GM21576 (cell line): ENCODE data around the gene DHH.
A peak's percentile ranks its signal among the peaks of the same experiment; 100 is the strongest.

Source experiments
- ATAC-seq: cut with Tn5 transposase; IDR thresholded peaks from one replicate; pipeline ENCODE4 v1.9.1; 2021; ENCODE audit warnings: mild to moderate bottlenecking, moderate library complexity; ENCODE audit not compliant: unreplicated experiment

DHH gene

GRCh38 chr12:49109641-49110463, 15.3 kb upstream of the DHH start:
- ATAC-seq = no peak

DNA sequence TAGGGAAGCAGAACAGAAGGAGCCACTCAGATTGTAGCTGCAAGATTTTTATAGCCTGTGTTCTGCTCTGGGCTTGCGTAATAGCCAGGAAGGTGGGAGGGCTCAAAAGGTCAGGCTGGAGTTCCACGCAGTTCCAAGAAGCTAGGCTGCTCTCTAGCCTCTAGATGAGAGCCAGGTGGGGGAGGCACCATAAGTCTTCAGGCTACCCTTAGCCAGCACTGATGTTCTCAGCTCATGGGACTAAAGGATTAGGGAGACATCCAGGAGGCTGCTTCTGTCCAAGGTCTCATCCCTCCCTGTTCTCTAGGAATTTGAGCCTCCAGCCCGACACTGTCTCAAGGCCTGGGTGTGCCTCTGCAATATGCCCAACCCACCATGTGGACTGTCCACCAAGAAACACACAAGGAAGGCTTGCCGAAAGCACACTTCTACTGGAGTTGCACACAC, 14.4 kb upstream of the DHH start:
- no peak for ATAC-seq

GRCh38 chr12:49105504-49106084, 11.0 kb upstream of the DHH start:
- no peak for ATAC-seq

DNA sequence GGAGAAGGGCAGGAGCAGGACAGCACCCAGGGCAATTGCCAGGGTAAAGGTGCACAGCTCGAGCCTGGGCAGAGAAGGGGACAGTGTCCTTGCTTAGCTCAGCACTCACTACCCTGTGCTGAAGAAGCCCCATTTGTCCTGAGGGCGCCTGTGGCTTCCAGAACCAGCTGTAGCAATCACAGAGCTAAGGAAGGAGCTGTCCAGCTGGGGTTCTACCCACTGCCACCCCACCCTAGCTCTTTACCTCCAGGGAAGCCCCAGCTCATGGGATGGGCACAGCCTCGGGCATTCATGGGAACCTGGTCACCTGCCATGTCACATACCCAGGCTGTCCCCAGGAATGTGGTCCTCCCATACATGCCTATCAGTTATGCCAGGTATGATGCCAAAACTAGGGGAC, 10.2 kb upstream of the DHH start:
- no peak for ATAC-seq

DNA sequence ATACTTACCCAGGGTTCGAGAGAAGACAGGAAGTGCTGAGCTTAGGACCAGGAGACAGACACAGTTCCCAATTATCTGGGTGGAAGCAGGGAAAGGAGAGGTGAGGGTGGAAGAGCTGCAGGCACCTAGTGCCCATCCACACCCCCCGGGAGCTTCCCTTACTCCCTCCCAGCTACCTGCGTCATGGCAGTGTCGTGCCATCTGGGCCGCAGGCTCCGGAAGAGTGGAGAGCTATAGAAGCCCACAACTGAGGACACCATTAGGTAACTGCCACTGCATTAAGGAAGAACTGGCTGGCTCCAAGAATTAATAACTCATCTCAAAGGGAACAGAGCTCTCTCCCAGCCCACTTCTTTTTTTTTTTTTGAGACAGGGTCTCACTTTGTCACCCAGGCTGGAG, 5.8 kb upstream of the DHH start:
- ATAC-seq = no peak

DNA sequence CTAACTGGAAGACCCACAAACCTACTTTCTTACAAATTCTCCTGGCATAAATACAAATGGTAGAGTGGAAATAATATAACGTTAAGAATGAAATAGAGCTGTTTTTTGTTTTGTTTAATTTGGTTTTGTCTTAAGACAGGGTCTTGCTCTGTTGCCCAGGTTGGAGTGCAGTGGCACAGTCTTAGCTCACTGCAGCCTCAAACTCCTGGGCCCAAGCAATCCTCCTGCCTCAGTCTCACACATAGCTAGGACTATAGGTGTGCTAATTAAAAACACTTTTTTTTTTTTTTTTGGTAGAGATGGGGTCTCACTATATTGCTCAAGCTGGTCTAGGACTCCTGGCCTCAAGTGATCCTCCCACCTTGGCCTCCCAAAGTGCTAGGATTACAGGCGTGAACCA, 4.1 kb upstream of the DHH start:
- no peak for ATAC-seq

DNA sequence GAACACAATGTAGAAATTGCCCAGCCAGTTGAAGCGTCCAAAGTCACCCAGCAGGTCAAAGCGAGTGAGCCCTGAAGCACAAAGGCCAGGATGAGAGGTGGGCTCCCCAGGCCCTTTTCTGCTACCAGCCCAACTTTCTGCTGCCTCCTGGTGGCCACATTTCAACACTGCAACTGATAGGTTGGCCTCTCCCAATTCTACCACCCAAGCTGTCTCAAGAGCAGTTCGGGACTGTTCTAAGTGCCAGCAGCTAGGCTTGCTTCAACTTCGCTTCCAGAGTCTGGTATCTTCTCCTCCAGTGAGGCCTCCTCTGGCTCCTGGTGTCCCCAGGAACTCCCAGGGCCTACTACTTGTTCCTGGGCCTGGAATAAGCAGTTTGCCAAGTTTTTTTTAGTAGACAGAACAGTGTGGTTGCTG, 3.4 kb upstream of the DHH start:
- no peak for ATAC-seq

DNA sequence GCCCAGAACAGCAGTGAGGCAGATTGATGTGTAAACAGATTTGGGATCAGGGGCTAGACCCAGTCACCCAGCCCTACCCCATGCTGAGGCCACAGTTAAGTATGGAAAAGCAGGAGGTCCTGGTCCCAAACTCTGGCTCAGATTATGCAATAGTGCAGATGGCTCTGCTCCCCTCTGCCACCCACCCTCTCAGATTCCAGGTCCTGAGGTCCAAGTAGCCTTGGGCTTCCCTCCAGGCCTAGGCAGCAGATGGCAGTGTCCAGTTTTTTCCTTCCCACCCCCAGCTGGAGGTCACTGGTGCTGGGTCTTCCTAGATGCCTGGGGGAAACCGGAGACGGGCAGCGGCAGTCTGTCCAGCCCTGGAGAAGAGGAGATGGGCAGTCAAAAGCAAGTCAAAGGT, 2.8 kb upstream of the DHH start:
- ATAC-seq = no peak

GRCh38 chr12:49094975-49095365, 369 bp upstream of the DHH start:
- ATAC-seq = no peak

DNA sequence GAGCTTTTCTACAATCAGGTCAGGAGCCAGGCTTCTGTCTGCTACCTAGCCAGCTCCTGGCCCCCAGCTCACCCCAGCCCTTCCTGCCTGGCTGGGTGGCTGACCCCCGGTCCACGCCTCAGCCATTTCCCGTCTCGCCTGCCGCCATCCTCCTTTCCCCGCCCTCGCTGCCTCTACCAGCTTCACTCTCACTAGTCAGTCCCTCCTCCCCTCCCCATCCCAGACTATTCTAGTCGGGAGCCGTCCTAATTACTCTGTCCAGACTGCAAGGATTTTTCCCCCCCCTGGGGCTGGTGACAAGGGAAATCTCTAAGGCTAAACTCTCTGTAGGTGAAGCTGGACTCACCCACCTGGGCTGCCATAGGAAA, 825 bp downstream of the DHH start:
- ATAC-seq = no peak

- ATAC-seq = no peak
Measured at GRCh38 chr12:49092816-49093406, 1.7 kb downstream of the DHH start.

DNA sequence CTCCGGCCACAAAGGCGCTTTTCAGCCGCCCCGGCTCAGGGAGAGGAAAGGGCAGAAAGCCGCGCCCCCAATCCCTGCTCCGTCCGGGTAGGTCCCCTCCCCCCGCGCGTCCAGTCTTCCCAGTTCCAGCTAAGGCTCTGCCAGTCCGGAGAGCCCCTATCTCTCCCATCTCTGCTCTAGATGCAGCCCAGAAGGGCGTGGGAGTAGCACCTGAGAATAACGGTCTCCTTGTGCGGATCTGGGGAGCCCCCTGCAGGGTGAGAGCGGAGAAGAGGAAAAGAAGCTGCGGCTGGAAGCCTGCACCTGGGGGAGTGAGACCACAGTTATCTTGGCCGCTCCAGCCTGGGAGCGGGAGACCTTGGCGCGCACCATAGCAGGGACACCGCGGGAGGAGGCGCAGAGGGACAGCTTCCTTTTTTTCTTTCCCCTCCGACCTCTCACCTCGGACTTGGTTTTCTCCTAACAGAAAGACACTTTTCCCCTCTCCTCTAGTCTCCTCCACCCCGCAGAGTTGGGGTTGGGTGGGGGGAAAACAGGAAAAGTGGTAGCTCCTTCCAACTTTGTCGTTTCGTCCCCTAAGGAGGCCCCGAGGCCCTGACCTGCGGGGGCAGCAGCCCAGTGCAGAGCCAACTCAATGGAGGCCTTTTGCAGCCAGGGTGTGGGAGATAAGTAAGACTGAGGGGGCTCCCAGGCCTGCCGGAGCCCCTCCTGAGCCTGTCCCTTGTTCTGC, 2.4 kb downstream of the DHH start:
- ATAC-seq = no peak

DNA sequence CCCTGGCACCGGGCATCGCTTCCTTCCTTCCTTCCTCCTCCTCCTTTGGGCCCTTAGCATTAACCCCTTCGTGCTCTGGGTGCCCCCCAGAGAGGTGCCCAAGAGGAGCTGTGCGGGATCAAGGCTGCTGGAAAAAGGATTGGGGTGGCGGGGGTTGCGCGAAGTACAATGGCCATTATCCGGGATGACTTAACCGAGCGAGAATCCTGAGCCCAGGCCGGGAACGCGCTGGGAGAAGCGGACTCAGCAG, 2.8 kb downstream of the DHH start:
- no peak for ATAC-seq

- no peak for ATAC-seq
Measured at GRCh38 chr12:49091056-49091835, 3.4 kb downstream of the DHH start.

DNA sequence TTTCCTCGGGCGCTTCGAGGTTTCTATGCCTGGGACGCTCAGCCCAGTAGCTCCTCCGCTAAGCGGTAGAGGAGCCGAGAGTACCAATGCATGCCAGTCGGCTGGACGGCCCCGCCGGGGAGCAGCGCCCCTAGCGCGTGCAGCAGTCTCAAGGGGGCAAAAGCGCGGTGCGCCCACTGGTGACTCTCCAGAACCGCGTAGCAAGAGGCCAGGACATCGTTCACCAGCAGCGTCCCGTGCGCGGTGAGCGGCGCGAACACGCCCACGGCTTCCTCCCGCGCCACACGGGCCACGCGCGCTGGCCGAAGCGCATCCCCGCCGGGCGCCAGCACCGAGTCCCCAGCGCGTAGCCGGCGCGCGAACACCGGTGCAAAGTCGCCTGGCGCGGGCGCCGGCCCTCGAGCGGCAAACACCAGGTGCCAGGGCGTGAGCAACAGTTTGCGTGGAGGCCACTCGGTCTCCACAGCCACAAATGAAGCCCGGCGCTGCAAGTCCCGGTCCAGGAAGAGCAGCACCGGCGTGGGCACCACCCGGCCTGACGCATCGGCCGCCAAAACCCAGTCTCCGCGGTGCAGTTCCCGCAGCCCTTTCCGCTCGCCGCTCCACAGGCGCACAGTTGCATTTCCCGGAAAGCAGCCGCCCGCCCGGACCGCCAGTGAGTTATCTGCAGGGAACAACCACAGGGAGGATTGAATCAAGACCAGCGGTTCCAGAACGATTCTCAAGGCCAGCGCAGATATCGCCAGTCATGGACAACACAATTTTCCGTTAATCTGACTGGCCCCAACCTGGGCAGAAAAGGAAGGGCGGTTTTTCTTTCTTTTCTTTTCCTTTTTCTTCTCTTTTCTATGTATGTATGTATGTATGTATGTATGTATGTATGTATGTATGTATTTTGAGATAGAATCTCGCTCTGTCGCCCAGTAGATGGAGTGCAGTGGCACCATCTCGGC, 4.5 kb downstream of the DHH start:
- ATAC-seq = no peak

DNA sequence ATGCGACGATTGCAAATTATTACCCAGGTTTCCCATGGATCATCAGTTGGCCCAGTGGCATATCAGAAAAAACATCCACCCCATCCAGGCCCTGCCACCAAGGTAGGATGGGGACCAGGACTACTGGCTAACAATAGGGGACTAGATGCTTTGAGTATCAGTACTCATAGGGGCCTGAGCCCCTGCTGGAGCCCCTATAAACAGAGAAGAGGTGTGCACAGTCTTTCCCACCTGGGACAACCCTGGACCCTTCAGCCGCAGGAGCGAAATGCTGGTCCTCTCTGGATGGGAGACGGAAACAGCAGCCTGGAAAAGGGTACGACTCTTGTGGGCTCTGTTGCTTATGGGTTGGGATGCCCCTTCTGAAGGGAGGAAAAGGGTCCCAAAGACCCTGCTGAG, 5.7 kb downstream of the DHH start:
- ATAC-seq = no peak

- peak; percentile 80 for ATAC-seq
Measured at GRCh38 chr12:49088150-49088931, 6.3 kb downstream of the DHH start.

GRCh38 chr12:49086116-49086515, 8.5 kb downstream of the DHH start:
- no peak for ATAC-seq

GRCh38 chr12:49084438-49084837, 10.2 kb downstream of the DHH start:
- ATAC-seq = no peak
